Esophagus squamous epithelium (tissue), 5 donors: ENCODE results near the gene ARMC5. TPM values are rescaled to one million over a fixed set of nuclear protein-coding genes. Genes with fewer than 3 reads are reported as not detected.

Source experiments
- DNase-seq: peaks from one replicate; lab custom pipeline; 2025; lab: John Stamatoyannopoulos, UW
- H3K27ac ChIP-seq, 4 donors: fragments of 200-600 bp; sonication (generic); one replicate each; pipeline ENCODE4 v1.5.1; 2016 to 2019; ENCODE audit warnings: mild to moderate bottlenecking in 1 of 4
- H3K27me3 ChIP-seq, 4 donors: fragments of 200-600 bp; sonication (generic); 1 replicate in 3 of 4; 2 replicates in 1 of 4; pipeline versions ENCODE4 v1.5.1 to v1.6.0; 2017 to 2021; ENCODE audit warnings: antibody characterized with exemption in 1 of 4
- H3K36me3 ChIP-seq, 3 donors: fragments of 200-600 bp; sonication (generic); one replicate each; pipeline ENCODE4 v1.5.1; 2016 to 2019
- H3K4me1 ChIP-seq, 3 donors: fragments of 200-600 bp; sonication (generic); one replicate each; pipeline ENCODE4 v1.5.1; 2017 to 2019
- H3K4me3 ChIP-seq, 4 donors: fragments of 200-600 bp; sonication (generic); 1 replicate in 3 of 4; 2 replicates in 1 of 4; pipeline ENCODE4 v1.5.1; 2016 to 2019; ENCODE audit warnings: mild to moderate bottlenecking in 2 of 4, moderate library complexity in 1 of 4
- H3K9me3 ChIP-seq, 3 donors: fragments of 200-600 bp; sonication (generic); one replicate each; pipeline ENCODE4 v1.5.1; 2016 to 2019
- POLR2A ChIP-seq, 4 donors: fragments of 450-650 bp; IDR thresholded peaks; one replicate each; pipeline ENCODE4 v1.6.1; 2017; ENCODE audit warnings: antibody characterized with exemption in 4 of 4, mild to moderate bottlenecking in 4 of 4, moderate library complexity in 3 of 4
- WGBS, 2 donors: methylation state at CpG; one replicate each; pipeline ENCODE4 v1.1.5; 2018; 5-methylcytosine and 5-hydroxymethylcytosine counted together
- intact Hi-C: fragments of 100-400 bp; cut with DNase I; formaldehyde crosslinking; loops from one replicate; pipeline ENCODE4 v1.15.0; 2022
- total RNA-seq, 4 donors: library from RNA; depleted of rRNA; stranded (reverse); fragments of >200 nt; gene quantifications; one replicate each; pipeline ENCODE4 v1.1.0, GENCODE V29; 2016
- TF ChIP-seq, protein P1 (sequence below), 6 experiments: fragments of 450-650 bp in 4 of 6; fragments of 200-600 bp in 2 of 6; sonication (generic) in 2 of 6; IDR thresholded peaks; one replicate each; pipeline ENCODE4 v1.5.1; 2016 to 2019; ENCODE audit warnings: antibody characterized with exemption in 6 of 6, mild to moderate bottlenecking in 4 of 6, moderate library complexity in 4 of 6
- donor health status: DM: yes; HTN: yes; CAD: no.

ARMC5 gene, protein sequence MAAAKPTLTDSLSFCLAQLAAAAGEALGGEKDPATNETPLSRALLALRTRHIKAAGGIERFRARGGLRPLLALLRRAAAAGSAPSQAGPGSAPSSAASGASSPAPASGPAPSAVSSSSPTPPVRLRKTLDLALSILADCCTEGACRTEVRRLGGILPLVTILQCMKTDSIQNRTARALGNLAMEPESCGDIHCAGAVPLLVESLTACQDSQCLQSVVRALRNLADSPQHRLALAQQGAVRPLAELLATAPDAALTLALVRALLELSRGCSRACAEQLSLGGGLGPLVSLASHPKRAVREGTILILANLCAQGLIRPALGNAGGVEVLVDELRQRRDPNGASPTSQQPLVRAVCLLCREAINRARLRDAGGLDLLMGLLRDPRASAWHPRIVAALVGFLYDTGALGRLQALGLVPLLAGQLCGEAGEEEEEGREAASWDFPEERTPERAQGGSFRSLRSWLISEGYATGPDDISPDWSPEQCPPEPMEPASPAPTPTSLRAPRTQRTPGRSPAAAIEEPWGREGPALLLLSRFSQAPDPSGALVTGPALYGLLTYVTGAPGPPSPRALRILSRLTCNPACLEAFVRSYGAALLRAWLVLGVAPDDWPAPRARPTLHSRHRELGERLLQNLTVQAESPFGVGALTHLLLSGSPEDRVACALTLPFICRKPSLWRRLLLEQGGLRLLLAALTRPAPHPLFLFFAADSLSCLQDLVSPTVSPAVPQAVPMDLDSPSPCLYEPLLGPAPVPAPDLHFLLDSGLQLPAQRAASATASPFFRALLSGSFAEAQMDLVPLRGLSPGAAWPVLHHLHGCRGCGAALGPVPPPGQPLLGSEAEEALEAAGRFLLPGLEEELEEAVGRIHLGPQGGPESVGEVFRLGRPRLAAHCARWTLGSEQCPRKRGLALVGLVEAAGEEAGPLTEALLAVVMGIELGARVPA
- 10 to 100 TPM in 1 of 4 donors, 1 to 10 TPM in 3; 5.9 to 14.8 (median 9.7) TPM for total RNA-seq

DNA sequence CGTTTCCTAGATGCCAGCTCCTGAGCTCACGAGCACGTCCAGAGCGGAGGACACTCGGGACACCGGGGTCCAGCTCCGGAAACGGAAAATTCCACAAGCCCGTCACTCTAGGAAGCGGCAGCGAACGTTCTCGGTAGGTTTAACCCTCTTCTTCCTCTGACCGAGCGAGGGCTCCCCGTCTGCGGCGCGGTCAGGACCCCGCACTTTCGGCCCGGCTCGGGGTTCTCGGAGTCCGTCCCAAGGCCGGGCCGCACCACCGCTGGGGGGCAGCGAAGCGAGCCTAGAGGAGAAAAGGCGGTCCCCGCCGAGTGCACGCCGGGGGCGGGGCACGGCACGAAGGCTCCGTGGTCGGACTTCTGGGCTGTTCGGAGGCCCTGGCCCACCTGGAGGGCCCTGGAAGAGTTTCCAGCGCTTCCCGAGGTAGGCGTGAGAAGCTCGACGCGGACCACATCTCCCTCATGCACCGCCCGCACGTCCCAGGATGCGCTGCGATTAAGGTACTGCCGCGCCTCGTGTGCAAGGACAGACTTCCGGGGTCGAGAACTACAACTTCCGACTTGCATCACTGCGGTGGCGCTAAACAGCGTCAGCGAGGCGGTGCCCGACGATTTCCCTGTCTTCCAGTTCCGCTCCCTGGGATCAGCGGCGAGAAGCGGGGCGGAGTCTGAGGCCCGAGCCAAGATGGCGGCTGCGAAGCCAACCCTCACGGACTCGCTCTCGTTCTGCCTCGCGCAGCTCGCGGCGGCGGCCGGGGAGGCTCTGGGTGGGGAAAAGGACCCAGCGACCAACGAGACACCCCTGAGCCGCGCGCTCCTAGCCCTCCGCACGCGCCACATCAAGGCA lies at the start of gene ARMC5:
ARMC5 (plus strand) TSS at position 658 of the 843 bp plus-strand sequence; CDS start at position 682, 24 bp downstream.
- TF ChIP-seq, protein P1, sequence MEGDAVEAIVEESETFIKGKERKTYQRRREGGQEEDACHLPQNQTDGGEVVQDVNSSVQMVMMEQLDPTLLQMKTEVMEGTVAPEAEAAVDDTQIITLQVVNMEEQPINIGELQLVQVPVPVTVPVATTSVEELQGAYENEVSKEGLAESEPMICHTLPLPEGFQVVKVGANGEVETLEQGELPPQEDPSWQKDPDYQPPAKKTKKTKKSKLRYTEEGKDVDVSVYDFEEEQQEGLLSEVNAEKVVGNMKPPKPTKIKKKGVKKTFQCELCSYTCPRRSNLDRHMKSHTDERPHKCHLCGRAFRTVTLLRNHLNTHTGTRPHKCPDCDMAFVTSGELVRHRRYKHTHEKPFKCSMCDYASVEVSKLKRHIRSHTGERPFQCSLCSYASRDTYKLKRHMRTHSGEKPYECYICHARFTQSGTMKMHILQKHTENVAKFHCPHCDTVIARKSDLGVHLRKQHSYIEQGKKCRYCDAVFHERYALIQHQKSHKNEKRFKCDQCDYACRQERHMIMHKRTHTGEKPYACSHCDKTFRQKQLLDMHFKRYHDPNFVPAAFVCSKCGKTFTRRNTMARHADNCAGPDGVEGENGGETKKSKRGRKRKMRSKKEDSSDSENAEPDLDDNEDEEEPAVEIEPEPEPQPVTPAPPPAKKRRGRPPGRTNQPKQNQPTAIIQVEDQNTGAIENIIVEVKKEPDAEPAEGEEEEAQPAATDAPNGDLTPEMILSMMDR (IDR thresholded peaks at IDR 0.05): peak; percentile 32 to 66 (median 56)
- TF ChIP-seq POLR2A (IDR thresholded peaks at IDR 0.05): peak in 3 of 4 donors; percentile 34 to 84 (median 49)
- intact Hi-C loops: no loop called here
- Histone ChIP-seq H3K36me3 (peaks cover 4 to 33% (median 15%) of the 10 kb centered on the region in 3 donors), H3K27me3 (no peaks in the 10 kb centered on the region), H3K4me3 (peak within 1 kb of the TSS; percentile 74 to 91 (median 78)), H3K4me1 (peaks cover 30 to 59% (median 42%) of the 10 kb centered on the region in 3 donors), H3K9me3 (no peaks in the 10 kb centered on the region), H3K27ac (peak within 1 kb of the TSS; percentile 98 to 99 (median 99))
- no CpG with 5 or more reads among the region's 91 CpGs for WGBS, 2 donors
- DNase-seq: peak; percentile 81

DNA sequence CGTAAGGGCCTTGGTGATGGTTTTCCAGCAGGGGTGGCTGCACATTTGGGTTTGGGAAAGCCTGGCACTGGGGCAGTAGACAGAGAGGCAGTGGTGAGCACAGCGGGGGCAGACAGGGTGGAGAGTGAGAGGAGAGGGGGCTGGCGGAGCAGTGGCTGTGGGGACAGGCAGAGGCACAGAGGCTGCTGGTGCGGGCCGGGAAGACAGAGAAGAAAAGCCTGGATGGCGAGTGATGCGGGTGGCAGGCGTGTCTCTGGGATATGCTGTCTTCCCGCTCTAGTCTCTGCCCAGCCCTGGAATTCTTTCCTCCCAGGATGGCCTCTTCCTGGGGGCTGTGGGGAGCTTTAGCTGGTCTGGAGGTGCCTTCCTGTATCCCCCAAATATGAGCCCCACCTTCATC lies 49.2 kb upstream of the ARMC5 start:
- TF ChIP-seq POLR2A (IDR thresholded peaks at IDR 0.05): no peak
- TF ChIP-seq, protein P1 (IDR thresholded peaks at IDR 0.05): no peak
- DNase-seq: no peak
- H3K36me3 ChIP-seq: no peaks in the 10 kb centered on the region
- no peak overlapping the region for H3K4me3 ChIP-seq
- WGBS, 2 donors: 70 to 78% methylated on average over 9 of the region's 9 CpGs
- no peaks in the 10 kb centered on the region for H3K4me1 ChIP-seq
- intact Hi-C loops: no loop called here
- H3K9me3 ChIP-seq: no peaks in the 10 kb centered on the region
- H3K27ac ChIP-seq: no peak overlapping the region
- peaks cover 0 to 28% (median 0%) of the 10 kb centered on the region in 4 donors for H3K27me3 ChIP-seq

DNA sequence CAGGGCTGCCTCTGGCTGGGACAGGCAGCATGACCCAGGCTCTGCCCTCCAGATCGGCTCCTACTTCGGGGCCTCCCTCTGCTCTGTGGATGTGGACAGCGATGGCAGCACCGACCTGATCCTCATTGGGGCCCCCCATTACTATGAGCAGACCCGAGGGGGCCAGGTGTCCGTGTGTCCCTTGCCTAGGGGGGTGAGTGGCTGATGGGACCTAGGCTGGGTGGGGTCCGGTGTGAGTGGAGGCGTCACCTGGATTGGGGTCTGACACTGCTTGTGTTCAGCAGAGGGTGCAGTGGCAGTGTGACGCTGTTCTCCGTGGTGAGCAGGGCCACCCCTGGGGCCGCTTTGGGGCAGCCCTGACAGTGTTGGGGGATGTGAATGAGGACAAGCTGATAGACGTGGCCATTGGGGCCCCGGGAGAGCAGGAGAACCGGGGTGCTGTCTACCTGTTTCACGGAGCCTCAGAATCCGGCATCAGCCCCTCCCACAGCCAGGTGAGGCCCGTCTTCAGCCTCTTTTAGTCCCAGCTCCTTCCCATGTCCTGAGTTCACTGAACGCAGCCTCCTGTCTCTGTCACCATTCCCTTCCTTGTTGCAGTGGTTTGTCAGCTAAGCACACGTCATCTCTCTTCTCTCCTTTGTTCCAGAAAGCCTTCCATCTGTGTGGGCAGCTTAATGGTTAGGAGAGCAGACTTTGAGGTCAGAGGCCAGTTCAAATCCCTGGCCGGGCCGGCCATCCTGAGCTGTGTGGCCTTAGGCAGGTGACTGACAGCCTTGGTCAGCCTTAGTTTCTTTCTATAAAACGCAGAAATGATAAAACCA lies 48.1 kb upstream of the ARMC5 start:
- H3K36me3 ChIP-seq: no peaks in the 10 kb centered on the region
- H3K27ac ChIP-seq: no peak overlapping the region
- no peaks in the 10 kb centered on the region for H3K9me3 ChIP-seq
- DNase-seq: no peak
- H3K4me1 ChIP-seq: no peaks in the 10 kb centered on the region
- intact Hi-C loops: no loop called here
- 57 to 67% methylated on average over 6 to 7 of the region's 22 CpGs for WGBS, 2 donors
- H3K27me3 ChIP-seq: peaks cover 0 to 32% (median 0%) of the 10 kb centered on the region in 4 donors
- TF ChIP-seq POLR2A (IDR thresholded peaks at IDR 0.05): no peak
- TF ChIP-seq, protein P1 (IDR thresholded peaks at IDR 0.05): no peak
- H3K4me3 ChIP-seq: no peak overlapping the region

DNA sequence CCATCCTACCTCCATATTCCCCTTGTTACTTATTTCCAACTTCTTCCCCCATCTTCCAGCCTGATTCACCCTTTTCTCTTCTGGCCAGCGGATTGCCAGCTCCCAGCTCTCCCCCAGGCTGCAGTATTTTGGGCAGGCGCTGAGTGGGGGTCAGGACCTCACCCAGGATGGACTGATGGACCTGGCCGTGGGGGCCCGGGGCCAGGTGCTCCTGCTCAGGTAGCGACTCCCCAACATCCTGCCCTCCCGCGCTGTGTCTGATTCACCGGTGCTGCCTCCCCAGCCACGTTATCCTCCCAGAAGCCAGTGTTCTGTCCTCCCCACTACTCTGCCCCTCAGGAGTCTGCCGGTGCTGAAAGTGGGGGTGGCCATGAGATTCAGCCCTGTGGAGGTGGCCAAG lies 46.6 kb upstream of the ARMC5 start:
- Histone ChIP-seq H3K4me3 (no peak overlapping the region), H3K36me3 (no peaks in the 10 kb centered on the region), H3K9me3 (no peaks in the 10 kb centered on the region), H3K4me1 (no peaks in the 10 kb centered on the region), H3K27me3 (peaks cover 0 to 41% (median 0%) of the 10 kb centered on the region in 4 donors), H3K27ac (no peak overlapping the region)
- WGBS, 2 donors: 69 to 96% methylated on average over 3 to 4 of the region's 10 CpGs
- TF ChIP-seq POLR2A (IDR thresholded peaks at IDR 0.05): no peak
- TF ChIP-seq, protein P1 (IDR thresholded peaks at IDR 0.05): no peak
- intact Hi-C loops: no loop called here
- no peak for DNase-seq
